GM21529 (cell line): Measurements from ENCODE around the gene ATP13A1.
A peak's percentile ranks its signal among the peaks of the same experiment; 100 is the strongest.
"Not testable (repeated sequence)": the region's sequence is repeated elsewhere in the genome, so short reads cannot be mapped to it uniquely, and the experiment has no call there.

Experiments
- ATAC-seq: cut with Tn5 transposase; IDR thresholded peaks from one replicate; pipeline ENCODE4 v1.9.1; 2021; ENCODE audit not compliant: unreplicated experiment

Gene ATP13A1

DNA sequence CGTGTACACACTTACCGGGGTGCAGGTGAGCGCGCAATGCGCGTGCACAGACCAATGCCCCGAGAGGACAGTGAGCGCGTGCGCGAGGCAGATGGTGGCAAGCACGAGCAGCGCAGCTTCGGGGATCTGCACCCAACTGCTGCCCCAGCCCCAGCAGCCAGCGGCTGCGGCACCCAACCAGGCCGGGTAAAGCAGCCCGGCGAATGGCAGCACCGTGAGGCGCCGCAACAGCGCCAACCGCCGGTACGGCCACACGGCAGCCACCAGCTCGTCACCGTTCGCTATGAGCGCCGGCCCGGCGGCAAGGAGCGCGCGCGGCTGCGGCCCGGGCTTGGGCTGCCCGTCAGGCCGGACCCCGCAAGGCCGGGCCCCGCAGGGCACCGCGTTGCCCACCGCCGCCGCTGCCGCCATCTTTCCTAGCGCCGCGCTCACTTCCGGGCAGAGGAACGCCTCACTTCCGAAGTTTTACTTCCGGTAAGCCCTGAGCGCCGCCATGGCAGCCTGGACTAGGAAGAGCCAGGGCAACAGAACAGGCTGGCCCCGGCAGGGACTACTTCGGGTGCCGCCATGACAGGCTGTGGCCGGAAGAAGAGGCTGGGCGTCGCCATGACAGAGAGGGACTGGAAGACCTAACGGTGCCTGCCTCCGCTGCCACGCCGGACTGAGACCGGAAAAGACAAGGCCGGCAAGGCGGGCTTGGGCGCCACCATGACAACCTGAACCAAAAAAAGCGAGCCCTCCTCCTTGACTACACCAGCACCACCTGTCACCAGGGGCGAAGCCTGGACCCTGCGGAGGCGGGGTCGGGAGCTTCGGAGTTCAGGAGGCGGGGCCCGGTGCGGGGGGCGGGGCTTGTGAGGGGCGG, at the start of gene ATP13A1:
ATP13A1 (minus strand) TSS at position 421 of the 865 bp plus-strand sequence; CDS start at position 411, 10 bp downstream.
- ATAC-seq: peak; percentile 57

DNA sequence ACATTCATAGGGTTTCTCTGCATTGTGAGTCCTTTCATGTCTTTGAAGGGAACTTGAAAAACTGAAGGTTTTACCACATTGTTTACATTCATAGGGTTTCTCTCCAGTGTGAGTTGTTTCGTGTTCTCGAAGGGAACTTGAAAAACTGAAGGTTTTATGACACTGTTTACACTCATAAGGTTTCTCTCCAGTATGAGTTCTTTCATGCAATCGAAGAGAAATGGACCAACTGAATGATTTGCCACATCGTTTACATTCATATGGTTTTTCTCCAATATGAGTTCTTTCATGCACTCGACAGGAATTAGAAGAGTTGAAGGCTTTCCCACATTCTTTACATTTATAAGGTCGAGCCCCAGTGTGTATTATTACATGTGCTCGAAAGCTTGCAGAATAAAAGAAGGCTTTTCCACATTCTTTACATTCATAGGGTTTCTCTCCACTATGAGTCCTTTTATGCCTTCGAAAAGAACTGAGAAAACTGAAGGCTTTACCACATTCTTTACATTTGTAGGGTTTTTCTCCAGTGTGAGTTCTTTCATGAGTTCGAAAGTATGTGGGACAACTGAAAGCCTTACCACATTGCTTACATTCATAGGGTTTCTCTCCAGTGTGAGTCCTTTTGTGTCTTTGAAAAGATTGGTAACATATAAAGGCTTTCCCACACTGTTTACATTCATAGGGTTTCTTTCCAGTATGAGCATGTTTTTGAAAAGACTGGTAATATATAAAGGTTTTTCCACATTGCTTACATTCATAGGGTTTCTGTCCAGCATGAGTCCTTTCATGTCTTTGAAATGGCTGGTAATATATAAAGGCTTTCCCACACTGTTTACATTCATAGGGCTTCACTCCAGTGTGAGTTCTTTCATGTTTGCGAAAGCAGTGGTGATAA, 48.7 kb upstream of the ATP13A1 start:
- ATAC-seq: no peak

DNA sequence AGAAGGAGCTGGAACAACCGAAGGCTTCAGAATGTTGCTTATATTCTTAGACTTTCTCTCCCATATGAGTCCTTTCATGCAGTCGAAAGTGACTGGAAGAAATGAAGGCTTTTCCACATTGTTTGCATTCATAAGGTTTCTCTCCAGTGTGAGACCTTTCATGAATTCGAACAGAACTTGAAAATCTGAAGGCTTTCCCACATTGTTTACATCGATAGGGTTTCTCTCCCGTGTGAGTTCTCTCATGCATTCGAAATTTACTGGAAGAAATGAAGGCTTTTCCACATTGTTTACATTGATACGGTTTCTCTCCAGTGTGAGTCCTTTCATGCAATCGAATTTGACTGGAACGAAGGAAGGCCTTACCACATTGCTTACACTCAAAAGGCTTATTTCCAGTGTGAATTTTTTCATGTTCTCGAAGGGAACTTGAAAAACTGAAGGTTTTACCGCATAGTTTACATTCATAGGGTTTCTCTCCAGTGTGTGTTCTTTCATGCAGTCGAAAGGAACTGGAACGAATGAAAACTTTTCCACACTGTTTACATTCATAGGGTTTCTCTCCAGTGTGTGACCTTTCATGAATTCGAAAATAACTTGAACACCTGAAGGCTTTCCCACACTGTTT, 47.9 kb upstream of the ATP13A1 start:
- ATAC-seq: no peak

DNA sequence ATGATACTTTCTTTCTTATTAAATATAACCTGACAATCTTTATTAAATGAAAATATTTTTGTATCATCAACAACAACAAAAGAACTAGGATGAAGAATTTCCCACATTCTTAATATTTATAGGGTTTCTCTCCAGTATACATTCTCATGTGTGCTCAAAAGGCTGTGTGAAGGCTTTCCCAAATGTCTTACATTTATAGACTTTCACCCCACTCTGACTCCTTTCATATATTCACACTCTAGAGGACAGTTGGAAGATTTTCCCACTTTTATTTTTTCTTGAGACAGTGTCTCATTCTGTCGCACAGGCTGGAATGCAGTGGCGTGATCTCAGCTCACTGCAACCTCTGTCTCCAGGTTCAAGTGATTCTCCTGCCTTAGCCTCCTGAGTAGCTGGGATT, 47.0 kb upstream of the ATP13A1 start:
- no peak for ATAC-seq

DNA sequence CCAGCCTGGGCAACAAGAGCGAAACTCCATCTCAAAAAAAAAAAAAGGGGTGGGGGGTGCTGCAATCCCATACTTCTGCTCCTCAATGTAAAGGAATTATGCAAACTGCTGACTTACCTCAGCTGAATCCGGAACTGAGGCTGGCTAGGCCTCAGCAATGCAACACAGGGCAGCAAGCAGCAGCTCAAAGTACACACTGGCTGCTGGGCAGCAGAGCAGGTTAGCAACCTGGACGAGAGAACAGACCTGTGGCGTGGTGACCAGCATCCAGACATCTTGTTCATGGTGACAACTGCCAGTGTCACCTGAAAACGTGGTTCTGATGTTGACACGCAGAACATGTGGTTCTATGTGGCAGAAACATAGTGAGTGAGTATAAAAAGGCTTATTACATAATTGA, 41.4 kb upstream of the ATP13A1 start:
- no peak for ATAC-seq

DNA sequence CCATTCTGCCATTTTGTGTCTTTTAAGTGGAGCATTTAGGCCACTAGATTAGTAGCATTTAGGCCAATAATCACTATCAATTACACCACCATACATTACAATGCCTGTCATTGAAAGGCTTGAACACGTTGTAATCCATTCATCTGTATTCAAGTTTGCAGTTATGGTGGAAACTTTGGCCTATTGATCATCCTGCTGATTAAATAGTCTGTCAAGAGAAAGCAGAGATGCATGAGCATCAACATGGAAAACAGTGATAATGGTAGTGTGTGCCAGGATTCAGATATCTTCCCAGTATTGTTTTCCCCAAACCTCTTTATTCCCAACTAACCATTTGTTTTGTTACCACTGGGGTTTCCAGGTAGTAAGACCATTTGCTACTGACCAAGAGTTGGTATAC, 37.0 kb upstream of the ATP13A1 start:
- not testable (repeated sequence) for ATAC-seq

DNA sequence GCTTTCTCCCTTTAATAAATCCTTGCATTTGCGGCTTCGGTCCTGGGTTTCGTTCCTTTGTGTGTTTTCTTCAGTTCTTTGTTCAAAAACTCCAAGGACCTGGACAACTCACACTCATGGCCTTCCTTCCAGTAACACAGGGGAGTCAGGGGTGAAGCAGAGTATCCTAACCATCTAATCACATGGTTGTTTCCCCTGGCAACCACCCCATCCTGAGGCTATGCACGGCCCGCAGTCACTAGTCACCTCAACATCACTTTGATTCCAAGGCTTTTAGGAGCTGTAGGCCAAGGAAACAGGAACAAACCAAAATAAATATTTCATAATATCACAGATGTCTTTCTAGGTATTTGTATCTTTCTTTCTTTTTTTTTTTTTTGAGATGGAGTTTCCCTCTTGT, 34.1 kb upstream of the ATP13A1 start:
- no peak for ATAC-seq

DNA sequence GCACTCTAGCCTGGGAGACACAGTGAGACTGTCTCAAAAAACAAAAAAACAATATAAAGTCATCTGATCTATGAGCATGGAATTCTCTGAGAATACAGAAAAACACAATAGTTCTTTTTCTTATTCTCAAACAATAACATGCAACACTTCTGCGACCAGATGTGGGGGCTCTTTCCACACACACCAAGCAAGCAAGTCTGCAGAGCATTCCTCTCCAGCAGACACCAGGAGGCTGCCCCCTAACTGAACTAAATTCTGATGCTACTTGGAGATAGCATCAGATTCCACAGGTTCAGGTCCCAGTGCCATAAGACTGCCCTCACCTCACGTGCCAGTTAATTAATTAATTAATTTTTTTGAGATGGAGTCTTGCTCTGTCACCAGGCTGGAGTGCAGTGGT, 32.9 kb upstream of the ATP13A1 start:
- ATAC-seq: no peak

DNA sequence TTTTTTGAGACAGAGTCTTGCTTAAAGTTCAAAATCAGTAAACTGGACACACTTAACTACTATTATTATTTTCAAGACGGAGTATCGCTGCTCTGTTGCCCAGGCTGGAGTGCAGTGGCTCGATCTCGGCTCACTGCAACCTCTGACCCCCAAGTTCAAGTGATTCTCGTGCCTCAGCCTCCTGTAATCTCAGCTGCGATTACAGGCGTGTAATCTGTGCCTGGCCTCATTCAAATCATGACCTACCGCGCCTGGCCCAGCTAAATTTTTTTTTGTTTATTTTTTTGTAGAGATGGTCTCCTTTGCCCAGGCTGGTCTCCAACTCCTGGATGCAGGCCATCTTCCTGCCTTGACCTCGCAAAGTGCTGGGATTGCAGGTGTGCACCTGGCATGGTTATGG, 28.2 kb upstream of the ATP13A1 start:
- no peak for ATAC-seq

DNA sequence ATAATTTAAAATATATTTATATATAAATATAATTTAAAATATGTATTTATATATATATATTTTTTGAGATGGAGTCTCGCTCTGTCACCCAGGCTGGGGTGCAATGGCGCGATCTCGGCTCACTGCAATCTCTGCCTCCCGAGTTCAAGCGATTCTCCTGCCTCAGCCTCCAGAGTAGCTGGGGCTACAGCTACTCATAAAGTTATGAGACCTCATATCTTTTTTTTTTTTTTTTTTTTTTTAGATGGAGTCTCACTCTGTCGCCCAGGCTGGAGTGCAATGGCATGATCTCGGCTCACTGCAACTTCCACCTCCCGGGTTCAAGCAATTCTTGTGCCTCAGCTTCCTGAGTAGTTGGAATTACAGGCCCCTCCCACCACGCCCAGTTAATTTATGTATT, 25.5 kb upstream of the ATP13A1 start:
- not testable (repeated sequence) for ATAC-seq

DNA sequence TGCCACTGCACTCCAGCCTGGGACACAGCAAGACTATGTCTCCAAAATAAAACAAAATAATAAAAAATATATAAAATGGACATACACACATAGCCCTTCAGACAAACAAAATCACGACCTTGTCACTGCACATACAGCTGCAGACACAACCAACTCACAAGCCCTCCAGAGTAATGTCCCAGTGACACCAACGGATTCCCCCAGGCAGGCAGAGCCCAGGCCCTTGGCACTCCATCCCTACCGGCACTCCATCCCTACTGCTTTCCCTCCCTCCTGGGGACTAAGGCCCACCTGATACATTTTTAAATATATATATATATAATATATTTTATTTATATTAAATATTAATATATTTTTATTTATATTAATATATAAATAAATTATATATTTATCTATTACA, 23.6 kb upstream of the ATP13A1 start:
- ATAC-seq: no peak

DNA sequence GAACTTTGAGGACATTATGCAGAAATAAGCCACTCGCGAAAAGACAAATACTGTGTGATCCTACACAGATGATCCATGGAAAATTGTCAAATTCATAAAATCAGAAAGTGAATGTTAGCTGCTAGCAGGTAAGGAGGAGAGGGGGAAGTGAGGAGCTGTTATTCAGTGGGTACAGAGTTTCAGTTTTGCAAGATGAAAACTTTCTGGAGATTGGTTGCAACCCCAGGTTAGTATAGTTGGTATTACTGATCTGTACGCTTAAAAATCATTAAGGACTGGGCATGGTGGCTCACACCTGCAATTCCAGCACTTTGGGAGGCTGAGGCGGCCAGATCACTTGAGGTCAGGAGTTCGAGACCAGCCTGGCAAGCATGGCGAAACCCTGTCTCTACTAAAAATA, 23.1 kb upstream of the ATP13A1 start:
- no peak for ATAC-seq

DNA sequence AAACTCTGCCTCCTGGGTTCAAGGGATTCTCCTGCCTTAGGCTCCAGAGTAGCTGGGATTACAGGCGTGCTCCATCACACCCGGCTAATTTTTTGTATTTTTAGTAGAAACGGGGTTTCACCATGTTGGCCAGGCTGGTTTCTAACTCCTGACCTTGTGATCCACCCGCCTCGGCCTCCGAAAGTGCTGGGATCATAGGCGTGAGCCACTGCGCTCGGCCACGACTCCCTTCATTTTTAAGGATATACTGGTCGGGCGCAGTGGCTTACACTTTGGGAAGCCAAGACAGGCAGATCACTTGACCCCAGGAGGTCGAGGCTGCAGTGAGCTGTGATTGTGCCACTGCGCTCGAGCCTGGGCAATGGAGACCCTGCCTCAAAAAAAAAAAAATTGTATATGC, 22.6 kb upstream of the ATP13A1 start:
- ATAC-seq: not testable (repeated sequence)

DNA sequence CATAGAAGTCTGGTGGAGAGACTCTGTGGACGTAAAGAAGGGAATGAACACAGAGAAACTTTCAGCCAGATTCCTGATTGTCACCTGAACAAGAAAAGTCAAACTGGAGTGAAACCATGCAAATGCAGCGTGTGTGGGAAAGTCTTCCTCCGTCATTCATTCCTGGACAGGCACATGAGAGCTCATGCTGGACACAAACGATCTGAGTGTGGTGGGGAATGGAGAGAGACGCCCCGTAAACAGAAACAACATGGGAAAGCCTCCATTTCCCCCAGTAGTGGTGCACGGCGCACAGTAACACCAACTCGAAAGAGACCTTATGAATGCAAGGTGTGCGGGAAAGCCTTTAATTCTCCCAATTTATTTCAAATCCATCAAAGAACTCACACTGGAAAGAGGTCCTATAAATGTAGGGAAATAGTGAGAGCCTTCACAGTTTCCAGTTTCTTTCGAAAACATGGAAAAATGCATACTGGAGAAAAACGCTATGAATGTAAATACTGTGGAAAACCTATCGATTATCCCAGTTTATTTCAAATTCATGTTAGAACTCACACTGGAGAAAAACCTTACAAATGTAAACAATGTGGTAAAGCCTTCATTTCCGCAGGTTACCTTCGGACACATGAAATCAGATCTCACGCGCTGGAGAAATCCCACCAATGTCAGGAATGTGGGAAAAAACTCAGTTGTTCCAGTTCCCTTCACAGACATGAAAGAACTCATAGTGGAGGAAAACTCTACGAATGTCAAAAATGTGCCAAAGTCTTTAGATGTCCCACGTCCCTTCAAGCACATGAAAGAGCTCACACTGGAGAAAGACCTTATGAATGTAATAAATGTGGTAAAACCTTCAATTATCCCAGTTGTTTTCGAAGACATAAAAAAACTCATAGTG, 15.9 kb upstream of the ATP13A1 start:
- no peak for ATAC-seq

DNA sequence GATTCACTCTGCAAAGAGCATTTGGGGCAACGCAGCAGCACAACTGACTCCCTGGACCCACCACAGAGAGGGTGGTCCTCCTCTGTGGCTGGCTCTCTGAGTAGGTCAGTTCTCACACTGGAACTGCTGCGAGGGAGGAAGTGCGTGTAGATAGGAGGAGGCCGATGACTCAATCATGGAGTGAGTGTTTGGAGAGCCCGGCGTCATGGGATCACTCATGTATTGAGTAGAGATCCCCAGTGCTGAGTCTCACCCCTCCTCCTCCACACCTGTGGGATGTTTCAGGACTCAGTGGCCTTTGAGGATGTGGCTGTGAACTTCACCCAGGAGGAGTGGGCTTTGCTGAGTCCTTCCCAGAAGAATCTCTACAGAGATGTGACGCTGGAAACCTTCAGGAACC, 14.1 kb upstream of the ATP13A1 start:
- no peak for ATAC-seq

DNA sequence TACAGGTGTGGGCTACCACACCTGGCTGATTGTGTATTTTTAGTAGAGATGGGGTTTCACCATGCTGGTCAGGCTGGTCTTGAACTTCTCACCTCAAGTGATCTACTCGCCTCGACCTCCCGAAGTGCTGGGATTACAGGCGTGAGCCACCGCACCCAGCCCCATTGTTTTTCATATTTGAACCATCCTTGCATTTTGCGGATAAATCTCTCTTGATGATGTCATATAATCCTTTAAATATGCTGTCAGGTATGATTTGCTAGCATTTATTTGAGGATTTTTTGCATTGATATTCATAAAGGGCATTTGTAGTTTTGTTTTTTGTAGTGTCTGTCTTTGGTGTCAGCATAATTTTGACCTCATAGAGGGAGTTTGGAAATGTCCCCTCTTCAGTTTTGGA, 10.8 kb upstream of the ATP13A1 start:
- no peak for ATAC-seq

DNA sequence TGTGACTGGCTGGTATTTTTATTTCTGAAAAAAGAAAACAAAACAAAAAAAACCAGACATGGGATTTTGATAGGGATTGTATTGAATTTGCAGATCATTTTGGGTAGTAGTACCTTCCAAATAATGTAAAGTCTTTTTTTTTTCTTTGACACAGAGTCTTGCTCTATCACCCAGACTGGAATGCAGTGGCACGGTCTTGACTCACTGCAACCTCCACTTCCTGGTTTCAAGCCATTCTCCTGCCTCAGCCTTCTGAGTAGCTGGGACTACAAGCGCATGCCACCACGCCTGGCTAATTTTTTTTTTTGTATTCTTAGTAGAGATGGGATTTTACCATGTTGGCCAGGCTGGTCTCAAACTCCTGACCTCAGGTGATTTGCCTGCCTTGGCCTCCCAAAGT, 9.3 kb upstream of the ATP13A1 start:
- no peak for ATAC-seq

DNA sequence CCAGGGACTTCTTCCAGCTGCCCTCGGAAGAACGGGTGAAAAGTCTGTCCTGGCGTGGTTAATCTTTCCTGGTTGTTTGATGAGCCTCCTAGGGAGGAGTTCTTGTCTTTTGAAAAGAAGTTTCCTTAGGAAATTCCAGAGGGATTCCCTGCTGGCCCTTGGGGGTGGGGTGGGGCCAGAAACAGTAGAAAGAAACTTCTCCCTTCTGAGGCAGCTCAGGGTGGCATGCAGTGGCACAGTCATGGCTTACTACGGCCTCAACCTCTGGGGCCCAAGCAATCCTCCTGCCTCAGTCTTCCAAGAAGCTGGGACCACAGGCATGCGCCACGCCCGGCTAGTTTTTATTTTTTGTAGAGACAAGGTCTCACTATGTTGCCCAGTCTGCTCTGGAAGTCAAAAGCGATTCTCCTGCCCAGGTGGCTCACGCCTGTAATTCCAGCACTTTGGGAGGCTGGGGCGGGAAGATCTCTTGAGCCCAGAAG, 6.6 kb upstream of the ATP13A1 start:
- no peak for ATAC-seq

DNA sequence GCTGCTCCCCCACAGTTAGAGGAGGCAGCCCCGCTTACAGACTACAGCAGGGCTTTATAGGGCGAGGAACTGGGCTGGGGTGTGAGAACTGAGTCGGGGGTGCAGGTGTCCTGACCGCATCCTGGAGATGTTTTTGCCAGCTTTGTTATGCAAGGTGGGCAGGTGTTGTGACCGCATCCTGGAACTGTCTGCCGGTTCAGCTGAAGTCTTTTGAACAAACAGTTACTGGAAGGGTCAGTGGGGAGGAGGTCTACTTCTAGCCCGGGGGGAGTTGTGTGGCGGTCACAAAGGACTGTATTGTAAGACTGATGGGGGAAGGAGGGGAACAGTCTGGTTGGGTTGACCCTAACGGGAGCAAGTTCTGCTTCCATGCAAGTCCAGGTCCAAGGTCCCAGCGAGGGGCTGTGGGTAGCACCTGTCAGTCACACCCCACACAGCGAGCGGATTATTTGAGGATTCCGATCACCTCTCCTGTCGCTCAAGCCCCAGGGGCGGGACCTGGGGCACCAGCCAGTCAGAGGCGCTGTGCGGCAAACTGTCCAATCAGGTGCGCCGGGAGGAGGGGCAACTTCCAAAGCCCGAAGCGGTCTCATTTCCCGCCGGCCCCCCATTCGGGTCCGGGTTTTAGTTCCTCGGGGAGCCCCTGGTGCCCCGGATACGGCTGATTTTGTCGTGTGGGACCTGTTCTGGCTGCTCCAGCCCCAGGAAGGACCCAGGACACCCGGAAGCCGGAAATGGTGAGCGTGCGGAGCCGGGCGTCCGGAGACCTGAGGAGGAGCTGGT, 4.9 kb upstream of the ATP13A1 start, which contains the start of gene ZNF101:
ZNF101 (plus strand) TSS at position 610 of the 783 bp plus-strand sequence; CDS start at position 735, 125 bp downstream.
- peak; percentile 67 for ATAC-seq
